HepG2 (cell line): ENCODE measurements around the gene UCN3.

Source experiments
- FOXK2 ChIP-seq: fragments of 450-650 bp; IDR thresholded peaks from 2 replicates; pipeline ENCODE4 v1.6.1; 2016
- MATR3 ChIP-seq: sonication (generic); formaldehyde crosslinking; IDR thresholded peaks from 2 replicates; pipeline ENCODE4 v1.4.0; 2020; ENCODE audit warnings: missing genetic modification reagents
- ZFP1 ChIP-seq: IDR thresholded peaks from 2 replicates; pipeline ENCODE4 v1.6.1; 2016
- ZKSCAN1 ChIP-seq: fragments of 150-350 bp; IDR thresholded peaks from 2 replicates; pipeline ENCODE4 v1.6.1; 2014; ENCODE audit warnings: low read length
- ZNF572 ChIP-seq: sonication (generic); formaldehyde crosslinking; IDR thresholded peaks from 2 replicates; pipeline ENCODE4 v1.5.1; 2020; ENCODE audit warnings: mild to moderate bottlenecking, missing genetic modification reagents
- TF ChIP-seq, protein P1 (sequence below): sonication (generic); formaldehyde crosslinking; IDR thresholded peaks from 2 replicates; pipeline ENCODE4 v1.4.0; 2020; ENCODE audit warnings: mild to moderate bottlenecking, missing genetic modification reagents
- TF ChIP-seq, protein P2 (sequence below): sonication (generic); formaldehyde crosslinking; IDR thresholded peaks from 2 replicates; pipeline ENCODE4 v1.5.0; 2020; ENCODE audit warnings: mild to moderate bottlenecking, missing genetic modification reagents, moderate library complexity
- TF ChIP-seq, protein P3 (sequence below): sonication (generic); formaldehyde crosslinking; IDR thresholded peaks from 2 replicates; pipeline ENCODE4 v1.4.0; 2020; ENCODE audit warnings: missing genetic modification reagents
- TF ChIP-seq, protein P4 (sequence below): sonication (generic); formaldehyde crosslinking; IDR thresholded peaks from 2 replicates; pipeline ENCODE4 v1.4.0; 2020; ENCODE audit warnings: missing genetic modification reagents

DNA sequence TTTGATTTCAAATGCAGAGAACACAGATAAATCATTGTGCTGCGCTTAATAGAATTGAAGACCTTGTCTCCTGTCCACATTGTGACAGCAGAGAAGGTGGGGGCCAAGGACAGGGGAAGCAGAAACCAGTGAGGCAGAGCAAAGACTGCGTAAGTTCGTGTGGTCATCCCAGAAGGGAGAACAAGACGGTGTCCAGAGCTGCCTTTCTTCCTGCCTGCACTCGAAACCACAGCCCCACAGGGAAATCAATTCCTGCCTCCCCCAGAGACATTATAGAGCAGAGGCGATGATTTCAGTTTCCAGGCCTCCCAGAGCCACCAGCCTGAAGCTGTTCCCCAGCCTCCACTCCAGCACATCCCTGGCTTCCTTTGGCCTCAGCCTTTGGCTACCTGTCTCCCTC lies 39.7 kb upstream of the UCN3 start:
- no peak for TF ChIP-seq MATR3 (CRISPR knock-in tag)
- TF ChIP-seq, protein P1, sequence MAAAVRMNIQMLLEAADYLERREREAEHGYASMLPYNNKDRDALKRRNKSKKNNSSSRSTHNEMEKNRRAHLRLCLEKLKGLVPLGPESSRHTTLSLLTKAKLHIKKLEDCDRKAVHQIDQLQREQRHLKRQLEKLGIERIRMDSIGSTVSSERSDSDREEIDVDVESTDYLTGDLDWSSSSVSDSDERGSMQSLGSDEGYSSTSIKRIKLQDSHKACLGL: no peak
- TF ChIP-seq ZFP1 (CRISPR knock-in tag): no peak
- no peak for TF ChIP-seq FOXK2
- TF ChIP-seq, protein P2, sequence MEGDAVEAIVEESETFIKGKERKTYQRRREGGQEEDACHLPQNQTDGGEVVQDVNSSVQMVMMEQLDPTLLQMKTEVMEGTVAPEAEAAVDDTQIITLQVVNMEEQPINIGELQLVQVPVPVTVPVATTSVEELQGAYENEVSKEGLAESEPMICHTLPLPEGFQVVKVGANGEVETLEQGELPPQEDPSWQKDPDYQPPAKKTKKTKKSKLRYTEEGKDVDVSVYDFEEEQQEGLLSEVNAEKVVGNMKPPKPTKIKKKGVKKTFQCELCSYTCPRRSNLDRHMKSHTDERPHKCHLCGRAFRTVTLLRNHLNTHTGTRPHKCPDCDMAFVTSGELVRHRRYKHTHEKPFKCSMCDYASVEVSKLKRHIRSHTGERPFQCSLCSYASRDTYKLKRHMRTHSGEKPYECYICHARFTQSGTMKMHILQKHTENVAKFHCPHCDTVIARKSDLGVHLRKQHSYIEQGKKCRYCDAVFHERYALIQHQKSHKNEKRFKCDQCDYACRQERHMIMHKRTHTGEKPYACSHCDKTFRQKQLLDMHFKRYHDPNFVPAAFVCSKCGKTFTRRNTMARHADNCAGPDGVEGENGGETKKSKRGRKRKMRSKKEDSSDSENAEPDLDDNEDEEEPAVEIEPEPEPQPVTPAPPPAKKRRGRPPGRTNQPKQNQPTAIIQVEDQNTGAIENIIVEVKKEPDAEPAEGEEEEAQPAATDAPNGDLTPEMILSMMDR: no peak
- TF ChIP-seq, protein P3, sequence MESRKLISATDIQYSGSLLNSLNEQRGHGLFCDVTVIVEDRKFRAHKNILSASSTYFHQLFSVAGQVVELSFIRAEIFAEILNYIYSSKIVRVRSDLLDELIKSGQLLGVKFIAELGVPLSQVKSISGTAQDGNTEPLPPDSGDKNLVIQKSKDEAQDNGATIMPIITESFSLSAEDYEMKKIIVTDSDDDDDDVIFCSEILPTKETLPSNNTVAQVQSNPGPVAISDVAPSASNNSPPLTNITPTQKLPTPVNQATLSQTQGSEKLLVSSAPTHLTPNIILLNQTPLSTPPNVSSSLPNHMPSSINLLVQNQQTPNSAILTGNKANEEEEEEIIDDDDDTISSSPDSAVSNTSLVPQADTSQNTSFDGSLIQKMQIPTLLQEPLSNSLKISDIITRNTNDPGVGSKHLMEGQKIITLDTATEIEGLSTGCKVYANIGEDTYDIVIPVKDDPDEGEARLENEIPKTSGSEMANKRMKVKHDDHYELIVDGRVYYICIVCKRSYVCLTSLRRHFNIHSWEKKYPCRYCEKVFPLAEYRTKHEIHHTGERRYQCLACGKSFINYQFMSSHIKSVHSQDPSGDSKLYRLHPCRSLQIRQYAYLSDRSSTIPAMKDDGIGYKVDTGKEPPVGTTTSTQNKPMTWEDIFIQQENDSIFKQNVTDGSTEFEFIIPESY (CRISPR knock-in tag): no peak
- TF ChIP-seq, protein P4, sequence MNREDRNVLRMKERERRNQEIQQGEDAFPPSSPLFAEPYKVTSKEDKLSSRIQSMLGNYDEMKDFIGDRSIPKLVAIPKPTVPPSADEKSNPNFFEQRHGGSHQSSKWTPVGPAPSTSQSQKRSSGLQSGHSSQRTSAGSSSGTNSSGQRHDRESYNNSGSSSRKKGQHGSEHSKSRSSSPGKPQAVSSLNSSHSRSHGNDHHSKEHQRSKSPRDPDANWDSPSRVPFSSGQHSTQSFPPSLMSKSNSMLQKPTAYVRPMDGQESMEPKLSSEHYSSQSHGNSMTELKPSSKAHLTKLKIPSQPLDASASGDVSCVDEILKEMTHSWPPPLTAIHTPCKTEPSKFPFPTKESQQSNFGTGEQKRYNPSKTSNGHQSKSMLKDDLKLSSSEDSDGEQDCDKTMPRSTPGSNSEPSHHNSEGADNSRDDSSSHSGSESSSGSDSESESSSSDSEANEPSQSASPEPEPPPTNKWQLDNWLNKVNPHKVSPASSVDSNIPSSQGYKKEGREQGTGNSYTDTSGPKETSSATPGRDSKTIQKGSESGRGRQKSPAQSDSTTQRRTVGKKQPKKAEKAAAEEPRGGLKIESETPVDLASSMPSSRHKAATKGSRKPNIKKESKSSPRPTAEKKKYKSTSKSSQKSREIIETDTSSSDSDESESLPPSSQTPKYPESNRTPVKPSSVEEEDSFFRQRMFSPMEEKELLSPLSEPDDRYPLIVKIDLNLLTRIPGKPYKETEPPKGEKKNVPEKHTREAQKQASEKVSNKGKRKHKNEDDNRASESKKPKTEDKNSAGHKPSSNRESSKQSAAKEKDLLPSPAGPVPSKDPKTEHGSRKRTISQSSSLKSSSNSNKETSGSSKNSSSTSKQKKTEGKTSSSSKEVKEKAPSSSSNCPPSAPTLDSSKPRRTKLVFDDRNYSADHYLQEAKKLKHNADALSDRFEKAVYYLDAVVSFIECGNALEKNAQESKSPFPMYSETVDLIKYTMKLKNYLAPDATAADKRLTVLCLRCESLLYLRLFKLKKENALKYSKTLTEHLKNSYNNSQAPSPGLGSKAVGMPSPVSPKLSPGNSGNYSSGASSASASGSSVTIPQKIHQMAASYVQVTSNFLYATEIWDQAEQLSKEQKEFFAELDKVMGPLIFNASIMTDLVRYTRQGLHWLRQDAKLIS (CRISPR knock-in tag): no peak
- TF ChIP-seq ZKSCAN1: no peak
- no peak for TF ChIP-seq ZNF572 (CRISPR knock-in tag)
